GM19324 (cell line): ENCODE measurements around the gene CENPP.
"Not testable (repeated sequence)": the region's sequence is repeated elsewhere in the genome, so short reads cannot be mapped to it uniquely, and the experiment has no call there.

Experiments used
- ATAC-seq: cut with Tn5 transposase; IDR thresholded peaks from one replicate; pipeline ENCODE4 v1.9.1; 2021; ENCODE audit warnings: mild to moderate bottlenecking, moderate library complexity; ENCODE audit not compliant: unreplicated experiment, low FRiP score

Gene CENPP

GRCh38 chr9:92377876-92378275 lies 52.1 kb downstream of the CENPP start:
- ATAC-seq: no peak

GRCh38 chr9:92378865-92379560 lies 53.3 kb downstream of the CENPP start:
- ATAC-seq: no peak

- ATAC-seq: no peak
These were observed 54.9 kb downstream of the CENPP start for GRCh38 chr9:92380603-92381002.

- no peak for ATAC-seq
These were observed 56.0 kb downstream of the CENPP start for GRCh38 chr9:92381775-92382174.

GRCh38 chr9:92384375-92384774 lies 58.6 kb downstream of the CENPP start:
- no peak for ATAC-seq

- no peak for ATAC-seq
These were observed 59.2 kb downstream of the CENPP start for GRCh38 chr9:92385001-92385400.

GRCh38 chr9:92385477-92385876 lies 59.7 kb downstream of the CENPP start:
- ATAC-seq: no peak

- no peak for ATAC-seq
These were observed 60.2 kb downstream of the CENPP start for GRCh38 chr9:92385953-92386352.

GRCh38 chr9:92392690-92393089 lies 66.9 kb downstream of the CENPP start:
- ATAC-seq: no peak

- ATAC-seq: no peak
These were observed 67.9 kb downstream of the CENPP start for GRCh38 chr9:92393686-92394085.

GRCh38 chr9:92395617-92396016 lies 69.9 kb downstream of the CENPP start:
- no peak for ATAC-seq

GRCh38 chr9:92397853-92398252 lies 72.1 kb downstream of the CENPP start:
- ATAC-seq: no peak

- ATAC-seq: no peak
These were observed 76.6 kb downstream of the CENPP start for GRCh38 chr9:92402360-92402759.

GRCh38 chr9:92402826-92403745 lies 77.3 kb downstream of the CENPP start:
- ATAC-seq: no peak

GRCh38 chr9:92404042-92404836 lies 78.5 kb downstream of the CENPP start, which contains the start of gene OGN:
OGN (minus strand) TSS chr9:92404578; CDS start chr9:92403407, 1,171 bp downstream.
- no peak for ATAC-seq

GRCh38 chr9:92405818-92406217 lies 80.1 kb downstream of the CENPP start:
- no peak for ATAC-seq

GRCh38 chr9:92406477-92406876 lies 80.7 kb downstream of the CENPP start:
- ATAC-seq: no peak

- no peak for ATAC-seq
These were observed 82.1 kb downstream of the CENPP start for GRCh38 chr9:92407818-92408217.

- no peak for ATAC-seq
These were observed 83.2 kb downstream of the CENPP start for GRCh38 chr9:92408747-92409478.

GRCh38 chr9:92411157-92411556 lies 85.4 kb downstream of the CENPP start:
- ATAC-seq: not testable (repeated sequence)
